ENCODE results near the gene FNBP1L. TPM values are rescaled to one million over a fixed set of nuclear protein-coding genes. Genes with fewer than 3 reads are reported as not detected.
"Not testable (repeated sequence)": the region's sequence is repeated elsewhere in the genome, so short reads cannot be mapped to it uniquely, and the experiment has no call there.

Gene FNBP1L
- total RNA-seq, 1 experiment from 2014 or later, result 33.4 TPM

GRCh38 chr1:93461236-93461635, 13.3 kb downstream of the FNBP1L start:
- Histone ChIP-seq H3K36me3 (ENCODE audit: control insufficient read depth, insufficient read depth, low read length) (no peaks in the 10 kb centered on the region), H3K9me3 (no peaks in the 10 kb centered on the region), H3K27me3 (replicated peaks; ENCODE audit: control insufficient read depth, insufficient read depth, low read length) (no peaks in the 10 kb centered on the region), H3K4me3 (ENCODE audit: low read depth, low read length) (no peak overlapping the region), H3K4me1 (no peaks in the 10 kb centered on the region)
- intact Hi-C loops (cut with micrococcal nuclease; ENCODE audit: unreplicated experiment), result no loop called here
- Mint-ChIP-seq H3K9me3 (ENCODE audit: unreplicated experiment) (no peaks in the 10 kb centered on the region), H3K27ac (ENCODE audit: unreplicated experiment) (no peak overlapping the region), H3K27me3 (ENCODE audit: insufficient read depth, unreplicated experiment) (no peaks in the 10 kb centered on the region), H3K4me1 (ENCODE audit: low read depth, unreplicated experiment) (peaks cover 17% of the 10 kb centered on the region), H3K4me3 (ENCODE audit: unreplicated experiment) (no peak overlapping the region), H3K36me3 (ENCODE audit: insufficient read depth, unreplicated experiment) (peaks cover 16% of the 10 kb centered on the region)
- CTCF ChIA-PET, result no interaction called here
- no peak for TF ChIP-seq CTCF (IDR thresholded peaks at IDR 0.05; ENCODE audit: insufficient read depth in 1 of 2, low read depth in 1 of 2, low read length in 1 of 2, severe bottlenecking in 1 of 2, unreplicated experiment in 1 of 2)
- POLR2A ChIA-PET, result interaction anchor here (0.6 kb wide), 1 partner anchor 38 kb away, joined by 3 read pairs; no protein-coding TSS in a partner anchor
- DNase-seq, result no peak
- BruUV-seq (replicated peaks), result no TSS peak

GRCh38 chr1:93463960-93464359, 16.0 kb downstream of the FNBP1L start:
- Mint-ChIP-seq H3K4me1 (ENCODE audit: low read depth, unreplicated experiment) (peaks cover 17% of the 10 kb centered on the region), H3K27me3 (ENCODE audit: insufficient read depth, unreplicated experiment) (no peaks in the 10 kb centered on the region), H3K36me3 (ENCODE audit: insufficient read depth, unreplicated experiment) (peaks cover 9% of the 10 kb centered on the region), H3K27ac (ENCODE audit: unreplicated experiment) (no peak overlapping the region), H3K9me3 (ENCODE audit: unreplicated experiment) (no peaks in the 10 kb centered on the region), H3K4me3 (ENCODE audit: unreplicated experiment) (no peak overlapping the region)
- Histone ChIP-seq H3K4me3 (ENCODE audit: low read depth, low read length) (no peak overlapping the region), H3K4me1 (no peaks in the 10 kb centered on the region), H3K9me3 (no peaks in the 10 kb centered on the region), H3K36me3 (ENCODE audit: control insufficient read depth, insufficient read depth, low read length) (no peaks in the 10 kb centered on the region), H3K27me3 (replicated peaks; ENCODE audit: control insufficient read depth, insufficient read depth, low read length) (no peaks in the 10 kb centered on the region)
- no peak for DNase-seq
- intact Hi-C loops (cut with micrococcal nuclease; ENCODE audit: unreplicated experiment), result no loop called here
- POLR2A ChIA-PET, result no interaction called here
- CTCF ChIA-PET, result no interaction called here
- TF ChIP-seq CTCF (IDR thresholded peaks at IDR 0.05; ENCODE audit: insufficient read depth in 1 of 2, low read depth in 1 of 2, low read length in 1 of 2, severe bottlenecking in 1 of 2, unreplicated experiment in 1 of 2), result no peak
- no TSS peak for BruUV-seq (replicated peaks)

- H3K4me1 ChIP-seq; H3K27ac Mint-ChIP-seq (ENCODE audit: unreplicated experiment); H3K9me3 Mint-ChIP-seq (ENCODE audit: unreplicated experiment); H3K4me3 ChIP-seq (ENCODE audit: low read depth, low read length); DNase-seq; H3K27me3 ChIP-seq (replicated peaks; ENCODE audit: control insufficient read depth, insufficient read depth, low read length); H3K4me3 Mint-ChIP-seq (ENCODE audit: unreplicated experiment); CTCF ChIA-PET; H3K9me3 ChIP-seq; H3K27me3 Mint-ChIP-seq (ENCODE audit: insufficient read depth, unreplicated experiment); intact Hi-C loops (cut with micrococcal nuclease; ENCODE audit: unreplicated experiment); BruUV-seq (replicated peaks); POLR2A ChIA-PET; H3K36me3 ChIP-seq (ENCODE audit: control insufficient read depth, insufficient read depth, low read length): not testable (repeated sequence)
- Mint-ChIP-seq H3K4me1 (ENCODE audit: low read depth, unreplicated experiment) (peaks cover 14% of the 10 kb centered on the region), H3K36me3 (ENCODE audit: insufficient read depth, unreplicated experiment) (peaks cover 14% of the 10 kb centered on the region)
These were observed 17.6 kb downstream of the FNBP1L start for GRCh38 chr1:93465371-93466082.

Measured in Caco-2 (cell line).